Measurements from ENCODE around the gene DDN. TPM values are rescaled to one million over a fixed set of nuclear protein-coding genes. Genes with fewer than 3 reads are reported as not detected.
A peak's percentile ranks its signal among the peaks of the same experiment; 100 is the strongest.

DDN gene
- total RNA-seq, 8 experiments from 2014 or later = 0.23 to 1.4 (median 0.57) TPM

- 71 to 100% (median 95%) methylated on average over 1 to 7 of the region's 9 CpGs for WGBS, 10 experiments
- ATAC-seq (replicated peaks in 6 of 8) = no peak
- in situ Hi-C loops (cut with MboI; ENCODE audit: low pct_unique_long_range_greater_than_20kb in 2 of 9, low sequenced_read_pairs in 9 of 9, unreplicated experiment in 9 of 9) = no loop called here
- Histone ChIP-seq H3K27ac (no peak overlapping the region), H3K4me3 (no peak overlapping the region), H3K4me1 (replicated peaks in 1 of 2) (no peaks in the 10 kb centered on the region)
Measured at GRCh38 chr12:49027846-49028555, 28.8 kb upstream of the DDN start.

- Histone ChIP-seq H3K27ac (no peak overlapping the region), H3K4me3 (no peak overlapping the region), H3K4me1 (replicated peaks in 1 of 2) (no peaks in the 10 kb centered on the region)
- 90 to 100% (median 99%) methylated on average over 2 to 10 of the region's 26 CpGs; no CpG with 5 or more reads in 4 of the 10 experiments for WGBS, 10 experiments
- peak in 3 of 8 experiments; percentile 5 to 24 (median 11) for ATAC-seq (replicated peaks in 6 of 8)
- in situ Hi-C loops (cut with MboI; ENCODE audit: low pct_unique_long_range_greater_than_20kb in 2 of 9, low sequenced_read_pairs in 9 of 9, unreplicated experiment in 9 of 9) = no loop called here
Measured at GRCh38 chr12:49026678-49027480, 27.7 kb upstream of the DDN start.

- WGBS, 10 experiments = 84 to 100% (median 91%) methylated on average over 2 to 10 of the region's 21 CpGs; no CpG with 5 or more reads in 4 of the 10 experiments
- ATAC-seq (replicated peaks in 6 of 8) = no peak
- no peak overlapping the region for H3K27ac ChIP-seq
- in situ Hi-C loops (cut with MboI; ENCODE audit: low pct_unique_long_range_greater_than_20kb in 2 of 9, low sequenced_read_pairs in 9 of 9, unreplicated experiment in 9 of 9) = no loop called here
- H3K4me3 ChIP-seq = no peak overlapping the region
- H3K4me1 ChIP-seq (replicated peaks in 1 of 2) = no peaks in the 10 kb centered on the region
Measured at GRCh38 chr12:49026101-49026500, 26.9 kb upstream of the DDN start.

- no peak overlapping the region for H3K4me3 ChIP-seq
- H3K27ac ChIP-seq = no peak overlapping the region
- in situ Hi-C loops (cut with MboI; ENCODE audit: low pct_unique_long_range_greater_than_20kb in 2 of 9, low sequenced_read_pairs in 9 of 9, unreplicated experiment in 9 of 9) = no loop called here
- no peaks in the 10 kb centered on the region for H3K4me1 ChIP-seq (replicated peaks in 1 of 2)
- no peak for ATAC-seq (replicated peaks in 6 of 8)
- 0 to 100% (median 93%) methylated on average over 1 to 4 of the region's 4 CpGs for WGBS, 10 experiments
Measured at GRCh38 chr12:49025463-49025862, 26.3 kb upstream of the DDN start.

GRCh38 chr12:49024543-49024942 lies 25.4 kb upstream of the DDN start:
- 78 to 100% (median 89%) methylated on average over 2 to 9 of the region's 12 CpGs; no CpG with 5 or more reads in 5 of the 10 experiments for whole genome bisulfite sequencing, 10 experiments
- no peak overlapping the region for H3K27ac ChIP-seq
- no peak for ATAC-seq (replicated peaks in 6 of 8)
- peaks cover 4% of the 10 kb centered on the region in 2 donors for H3K4me1 ChIP-seq (replicated peaks in 1 of 2)
- in situ Hi-C loops (cut with MboI; ENCODE audit: low pct_unique_long_range_greater_than_20kb in 2 of 9, low sequenced_read_pairs in 9 of 9, unreplicated experiment in 9 of 9) = no loop called here
- H3K4me3 ChIP-seq = no peak overlapping the region

GRCh38 chr12:49023812-49024211 lies 24.6 kb upstream of the DDN start:
- Histone ChIP-seq H3K4me1 (replicated peaks in 1 of 2) (peaks cover 7 to 8% of the 10 kb centered on the region in 2 donors), H3K27ac (no peak overlapping the region), H3K4me3 (no peak overlapping the region)
- no peak for ATAC-seq (replicated peaks in 6 of 8)
- in situ Hi-C loops (cut with MboI; ENCODE audit: low pct_unique_long_range_greater_than_20kb in 2 of 9, low sequenced_read_pairs in 9 of 9, unreplicated experiment in 9 of 9) = no loop called here
- 80 to 100% (median 100%) methylated on average over 1 to 2 of the region's 2 CpGs; no CpG with 5 or more reads in 2 of the 10 experiments for WGBS, 10 experiments

GRCh38 chr12:49022558-49023178 lies 23.5 kb upstream of the DDN start:
- ATAC-seq (replicated peaks in 6 of 8) = no peak
- Histone ChIP-seq H3K4me3 (no peak overlapping the region), H3K27ac (no peak overlapping the region), H3K4me1 (replicated peaks in 1 of 2) (peaks cover 7 to 10% of the 10 kb centered on the region in 2 donors)
- 90 to 100% (median 95%) methylated on average over 1 to 9 of the region's 15 CpGs; no CpG with 5 or more reads in 3 of the 10 experiments for WGBS, 10 experiments
- in situ Hi-C loops (cut with MboI; ENCODE audit: low pct_unique_long_range_greater_than_20kb in 2 of 9, low sequenced_read_pairs in 9 of 9, unreplicated experiment in 9 of 9) = no loop called here

- in situ Hi-C loops (cut with MboI; ENCODE audit: low pct_unique_long_range_greater_than_20kb in 2 of 9, low sequenced_read_pairs in 9 of 9, unreplicated experiment in 9 of 9) = no loop called here
- H3K4me3 ChIP-seq = no peak overlapping the region
- WGBS, 10 experiments = 13 to 100% (median 96%) methylated on average over 1 to 2 of the region's 11 CpGs; no CpG with 5 or more reads in 4 of the 10 experiments
- no peak for ATAC-seq (replicated peaks in 6 of 8)
- H3K27ac ChIP-seq = no peak overlapping the region
- peaks cover 7 to 15% of the 10 kb centered on the region in 2 donors for H3K4me1 ChIP-seq (replicated peaks in 1 of 2)
Measured at GRCh38 chr12:49021292-49021915, 22.2 kb upstream of the DDN start.

- WGBS, 10 experiments = no CpG with 5 or more reads among the region's 6 CpGs
- ATAC-seq (replicated peaks in 6 of 8) = no peak
- no peak overlapping the region for H3K27ac ChIP-seq
- H3K4me1 ChIP-seq (replicated peaks in 1 of 2) = peaks cover 7 to 15% of the 10 kb centered on the region in 2 donors
- in situ Hi-C loops (cut with MboI; ENCODE audit: low pct_unique_long_range_greater_than_20kb in 2 of 9, low sequenced_read_pairs in 9 of 9, unreplicated experiment in 9 of 9) = no loop called here
- H3K4me3 ChIP-seq = no peak overlapping the region
Measured at GRCh38 chr12:49020441-49020840, 21.3 kb upstream of the DDN start.

GRCh38 chr12:49019443-49020324 lies 20.5 kb upstream of the DDN start:
- peak overlapping the region; percentile 96 for H3K27ac ChIP-seq

GRCh38 chr12:49019120-49019430 lies 19.9 kb upstream of the DDN start:
- in situ Hi-C loops (cut with MboI; ENCODE audit: low pct_unique_long_range_greater_than_20kb in 2 of 9, low sequenced_read_pairs in 9 of 9, unreplicated experiment in 9 of 9) = no loop called here
- peak; percentile 7 to 40 (median 26) for ATAC-seq (replicated peaks in 6 of 8)
- Histone ChIP-seq H3K4me1 (replicated peaks in 1 of 2) (peaks cover 7 to 15% of the 10 kb centered on the region in 2 donors), H3K27ac (peak overlapping the region; percentile 96), H3K4me3 (peak overlapping the region; percentile 51 to 64 (median 57))
- WGBS, 10 experiments = 0 to 20% (median 0%) methylated on average over 1 to 7 of the region's 8 CpGs; no CpG with 5 or more reads in 2 of the 10 experiments

More at GRCh38 chr12:49019443-49020324, 20.5 kb upstream of the DDN start:
- WGBS, 10 experiments = 20 to 76% (median 44%) methylated on average over 1 to 6 of the region's 10 CpGs; no CpG with 5 or more reads in 3 of the 10 experiments
- peak overlapping the region; percentile 51 to 64 (median 57) for H3K4me3 ChIP-seq
- peak in 1 of 8 experiments; percentile 1 for ATAC-seq (replicated peaks in 6 of 8)
- in situ Hi-C loops (cut with MboI; ENCODE audit: low pct_unique_long_range_greater_than_20kb in 2 of 9, low sequenced_read_pairs in 9 of 9, unreplicated experiment in 9 of 9) = no loop called here
- peaks cover 7 to 15% of the 10 kb centered on the region in 2 donors for H3K4me1 ChIP-seq (replicated peaks in 1 of 2)

All from motor neuron (in vitro differentiated cells).